ENCODE results near the gene NNMT. TPM values are rescaled to one million over a fixed set of nuclear protein-coding genes. Genes with fewer than 3 reads are reported as not detected.
A peak's percentile ranks its signal among the peaks of the same experiment; 100 is the strongest.
"Not testable (repeated sequence)": the region's sequence is repeated elsewhere in the genome, so short reads cannot be mapped to it uniquely, and the experiment has no call there.

Gene NNMT
- total RNA-seq, 1 donor from 2014 or later = 2.8 TPM

GRCh38 chr11:114326151-114326550 is 30.0 kb downstream of the NNMT start:
- no peak overlapping the region for H3K27ac Mint-ChIP-seq
- TF ChIP-seq, protein P1, sequence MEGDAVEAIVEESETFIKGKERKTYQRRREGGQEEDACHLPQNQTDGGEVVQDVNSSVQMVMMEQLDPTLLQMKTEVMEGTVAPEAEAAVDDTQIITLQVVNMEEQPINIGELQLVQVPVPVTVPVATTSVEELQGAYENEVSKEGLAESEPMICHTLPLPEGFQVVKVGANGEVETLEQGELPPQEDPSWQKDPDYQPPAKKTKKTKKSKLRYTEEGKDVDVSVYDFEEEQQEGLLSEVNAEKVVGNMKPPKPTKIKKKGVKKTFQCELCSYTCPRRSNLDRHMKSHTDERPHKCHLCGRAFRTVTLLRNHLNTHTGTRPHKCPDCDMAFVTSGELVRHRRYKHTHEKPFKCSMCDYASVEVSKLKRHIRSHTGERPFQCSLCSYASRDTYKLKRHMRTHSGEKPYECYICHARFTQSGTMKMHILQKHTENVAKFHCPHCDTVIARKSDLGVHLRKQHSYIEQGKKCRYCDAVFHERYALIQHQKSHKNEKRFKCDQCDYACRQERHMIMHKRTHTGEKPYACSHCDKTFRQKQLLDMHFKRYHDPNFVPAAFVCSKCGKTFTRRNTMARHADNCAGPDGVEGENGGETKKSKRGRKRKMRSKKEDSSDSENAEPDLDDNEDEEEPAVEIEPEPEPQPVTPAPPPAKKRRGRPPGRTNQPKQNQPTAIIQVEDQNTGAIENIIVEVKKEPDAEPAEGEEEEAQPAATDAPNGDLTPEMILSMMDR (conservative IDR thresholded peaks at IDR 0.05) = no peak
- peaks cover 8% of the 10 kb centered on the region for H3K27me3 Mint-ChIP-seq
- H3K4me1 Mint-ChIP-seq (ENCODE audit: unreplicated experiment) = no peaks in the 10 kb centered on the region
- H3K36me3 Mint-ChIP-seq = no peaks in the 10 kb centered on the region
- DNase-seq (ENCODE audit: extremely low spot score, unreplicated experiment) = no peak
- peaks cover 8% of the 10 kb centered on the region for H3K9me3 Mint-ChIP-seq
- no peak overlapping the region for H3K4me3 Mint-ChIP-seq

GRCh38 chr11:114326776-114327175 is 30.6 kb downstream of the NNMT start:
- no peak for DNase-seq (ENCODE audit: extremely low spot score, unreplicated experiment)
- no peak overlapping the region for H3K27ac Mint-ChIP-seq
- no peak overlapping the region for H3K4me3 Mint-ChIP-seq
- peaks cover 8% of the 10 kb centered on the region for H3K9me3 Mint-ChIP-seq
- no peaks in the 10 kb centered on the region for H3K4me1 Mint-ChIP-seq (ENCODE audit: unreplicated experiment)
- TF ChIP-seq, protein P1 (conservative IDR thresholded peaks at IDR 0.05) = no peak
- no peaks in the 10 kb centered on the region for H3K36me3 Mint-ChIP-seq
- H3K27me3 Mint-ChIP-seq = peaks cover 8% of the 10 kb centered on the region

GRCh38 chr11:114330373-114330772 is 34.2 kb downstream of the NNMT start:
- H3K27me3 Mint-ChIP-seq = peaks cover 3% of the 10 kb centered on the region
- no peak overlapping the region for H3K4me3 Mint-ChIP-seq
- H3K9me3 Mint-ChIP-seq = peaks cover 16% of the 10 kb centered on the region
- H3K36me3 Mint-ChIP-seq = no peaks in the 10 kb centered on the region
- TF ChIP-seq, protein P1 (conservative IDR thresholded peaks at IDR 0.05) = no peak
- no peak overlapping the region for H3K27ac Mint-ChIP-seq
- no peak for DNase-seq (ENCODE audit: extremely low spot score, unreplicated experiment)
- no peaks in the 10 kb centered on the region for H3K4me1 Mint-ChIP-seq (ENCODE audit: unreplicated experiment)

- Mint-ChIP-seq H3K9me3 (no peaks in the 10 kb centered on the region), H3K27me3 (no peaks in the 10 kb centered on the region), H3K4me3 (no peak overlapping the region), H3K27ac (no peak overlapping the region), H3K36me3 (no peaks in the 10 kb centered on the region), H3K4me1 (ENCODE audit: unreplicated experiment) (peaks cover 5% of the 10 kb centered on the region)
- no peak for DNase-seq (ENCODE audit: extremely low spot score, unreplicated experiment)
- TF ChIP-seq, protein P1 (conservative IDR thresholded peaks at IDR 0.05) = peak; percentile 84
Measured at GRCh38 chr11:114340311-114341131, 44.3 kb downstream of the NNMT start.

GRCh38 chr11:114341667-114342066 is 45.5 kb downstream of the NNMT start:
- H3K4me1 Mint-ChIP-seq (ENCODE audit: unreplicated experiment); H3K27ac Mint-ChIP-seq; H3K4me3 Mint-ChIP-seq; H3K36me3 Mint-ChIP-seq; H3K27me3 Mint-ChIP-seq; DNase-seq (ENCODE audit: extremely low spot score, unreplicated experiment); H3K9me3 Mint-ChIP-seq: not testable (repeated sequence)

DNA sequence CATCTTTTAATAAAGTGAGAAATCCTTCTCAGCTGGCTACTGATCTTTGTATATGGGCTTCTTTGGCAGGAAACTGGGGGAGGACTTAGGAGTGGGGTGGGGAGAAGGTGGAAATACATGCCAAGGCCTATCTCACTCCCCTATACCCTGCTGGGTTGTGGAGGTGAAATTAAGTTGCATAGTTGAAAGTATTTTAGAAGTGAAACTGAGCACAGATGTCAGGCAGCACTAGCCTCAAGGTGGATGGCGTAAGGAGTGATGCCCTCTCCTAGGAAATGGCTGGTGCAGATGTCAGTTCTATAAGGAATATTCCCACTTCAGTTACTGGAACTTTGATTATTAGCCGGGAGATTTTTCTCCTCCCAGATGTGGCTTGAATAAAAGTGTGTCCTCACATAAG is 46.3 kb downstream of the NNMT start:
- H3K27me3 Mint-ChIP-seq = no peaks in the 10 kb centered on the region
- DNase-seq (ENCODE audit: extremely low spot score, unreplicated experiment) = no peak
- no peaks in the 10 kb centered on the region for H3K36me3 Mint-ChIP-seq
- H3K27ac Mint-ChIP-seq = no peak overlapping the region
- H3K9me3 Mint-ChIP-seq = no peaks in the 10 kb centered on the region
- H3K4me3 Mint-ChIP-seq = no peak overlapping the region
- peaks cover 5% of the 10 kb centered on the region for H3K4me1 Mint-ChIP-seq (ENCODE audit: unreplicated experiment)
- TF ChIP-seq, protein P1 (conservative IDR thresholded peaks at IDR 0.05) = no peak

Data from type B pancreatic cell (in vitro differentiated cells).